ENCODE results near the gene ZNF445. TPM values are rescaled to one million over a fixed set of nuclear protein-coding genes. Genes with fewer than 3 reads are reported as not detected.
A peak's percentile ranks its signal among the peaks of the same experiment; 100 is the strongest.

The ZNF445 gene
- total and polyA plus RNA-seq, 2 of the 8 experiments (the other 6 are each of a cell fraction or from before 2014, with no cell fraction given): 3.3 to 26.3 TPM

DNA sequence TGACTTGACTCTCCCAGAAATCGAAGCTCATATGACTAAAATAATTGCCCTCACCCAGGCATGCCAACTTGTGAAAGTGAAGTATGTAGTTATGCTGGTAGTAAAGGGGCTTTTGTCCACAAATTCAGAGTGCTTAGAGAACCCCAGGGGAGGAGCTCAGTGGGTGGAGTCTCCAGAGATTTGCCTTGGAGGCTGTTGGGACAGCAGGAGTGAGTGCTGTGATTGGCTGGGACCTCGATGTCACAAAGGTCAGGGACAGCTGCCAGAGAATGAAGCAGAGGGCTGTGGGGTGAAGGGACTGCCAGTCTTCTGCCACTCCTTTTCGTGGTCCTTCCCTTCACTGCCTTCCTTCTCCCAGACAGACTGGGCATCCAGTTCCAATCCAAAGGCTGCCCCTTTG is 49.8 kb downstream of the ZNF445 start:
- ChIA-PET POLR2A (ENCODE audit: partially characterized antibody) (no interaction called here), CTCF (ENCODE audit: partially characterized antibody) (interaction anchor here (1.1 to 1.3 kb wide), 2 partner anchors 9 to 15 kb away, joined by 3 read pairs; no protein-coding TSS in a partner anchor)
- Histone ChIP-seq H4K8ac (ENCODE audit: extremely low read depth, insufficient read depth, low read length) (no peak overlapping the region), H2AFZ (ENCODE audit: low read length) (peak overlapping the region; percentile 86; the same call in 1 of the 2 replicates), H4K5ac (ENCODE audit: insufficient read length, low read depth, low read length) (no peak overlapping the region), H3K79me1 (ENCODE audit: low read depth, low read length) (no peaks in the 10 kb centered on the region), H3K4me3 (ENCODE audit: extremely low read depth in 1 of 4, insufficient read depth in 2 of 4, low read depth in 3 of 4, low read length in 4 of 4) (no peak overlapping the region), H3K23me2 (ENCODE audit: low read depth, low read length) (no peaks in the 10 kb centered on the region), H3K4me1 (replicated peaks in 1 of 4; ENCODE audit: control insufficient read depth in 3 of 4, insufficient read depth in 4 of 4, low read length in 3 of 4) (no peaks in the 10 kb centered on the region), H2BK12ac (ENCODE audit: low read depth, low read length) (no peak overlapping the region), H3K9ac (replicated peaks in 1 of 4; ENCODE audit: extremely low read depth in 1 of 4, low read depth in 3 of 4, low read length in 3 of 4) (no peak overlapping the region), H3K27ac (ENCODE audit: low read depth, low read length) (no peak overlapping the region), H3K56ac (replicated peaks; ENCODE audit: insufficient read length, low read depth, low read length) (no peak overlapping the region), H3K36me3 (ENCODE audit: control insufficient read depth in 2 of 4, insufficient read depth in 4 of 4, low read length in 3 of 4) (no peaks in the 10 kb centered on the region), H3K18ac (ENCODE audit: extremely low read depth, low read length) (no peak overlapping the region), H3K4me2 (ENCODE audit: insufficient read depth in 1 of 2, low read depth in 2 of 2, low read length in 2 of 2) (no peak overlapping the region), H3K23ac (ENCODE audit: insufficient read length) (no peak overlapping the region), H3K79me2 (ENCODE audit: control insufficient read depth in 1 of 2, insufficient read depth in 2 of 2, low read length in 2 of 2) (no peaks in the 10 kb centered on the region), H4K91ac (replicated peaks; ENCODE audit: insufficient read length, low read length) (no peak overlapping the region), H3K14ac (ENCODE audit: insufficient read length) (no peak overlapping the region), H4K20me1 (replicated peaks in 1 of 2; ENCODE audit: control insufficient read depth in 1 of 2, insufficient read depth in 2 of 2, low read length in 2 of 2) (no peaks in the 10 kb centered on the region), H2BK120ac (replicated peaks; ENCODE audit: low read depth, low read length) (no peak overlapping the region), H2BK20ac (ENCODE audit: low read length) (no peak overlapping the region), H3K9me3 (ENCODE audit: insufficient read depth in 2 of 2, low read depth in 1 of 2, low read length in 1 of 2) (no peaks in the 10 kb centered on the region), H3K27me3 (replicated peaks in 1 of 4; ENCODE audit: control insufficient read depth in 3 of 4, extremely low read depth in 1 of 4, insufficient read depth in 3 of 4, low read length in 3 of 4) (no peaks in the 10 kb centered on the region; a peak in 1 of 7 replicates), H2BK15ac (ENCODE audit: low read length) (no peak overlapping the region), H2AK5ac (ENCODE audit: low read depth, low read length) (no peak overlapping the region), H2BK5ac (ENCODE audit: low read depth, low read length) (no peak overlapping the region), H3K4ac (replicated peaks; ENCODE audit: insufficient read length, low read depth, low read length) (no peak overlapping the region)
- WGBS, 2 experiments (ENCODE audit: extremely low coverage in 1 of 2, insufficient coverage in 1 of 2, insufficient read length in 1 of 2, insufficient replicate concordance in 2 of 2, low coverage in 1 of 2, low lambda C conversion rate in 2 of 2, missing lambda C conversion rate in 1 of 2): 90% methylated on average over 3 of the region's 3 CpGs; no CpG with 5 or more reads in 1 of the 2 experiments
- no peak for TF ChIP-seq BCL11A (IDR thresholded peaks at IDR 0.05; ENCODE audit: low read depth in 2 of 2, low read length in 2 of 2)
- TF ChIP-seq POLR2A (IDR thresholded peaks at IDR 0.05; ENCODE audit: control extremely low read depth in 1 of 2, low read depth in 2 of 2, low read length in 2 of 2): no peak
- no peak for TF ChIP-seq ZNF274 (IDR thresholded peaks at IDR 0.05; ENCODE audit: borderline replicate concordance, extremely low read depth, low read length)
- DNase-seq (ENCODE audit: low read depth in 1 of 2, low spot score in 2 of 2) (no peak), FAIRE-seq (no peak)
